Neutrophil (primary cell): ENCODE measurements around the gene RET.
"Not testable (repeated sequence)": the region's sequence is repeated elsewhere in the genome, so short reads cannot be mapped to it uniquely, and the experiment has no call there.

Source experiments
- H3K27ac ChIP-seq: fragments of 200-600 bp; sonication (generic); 2 replicates; pipeline ENCODE4 v1.5.1; 2016; ENCODE audit warnings: mild to moderate bottlenecking, moderate library complexity
- H3K27me3 ChIP-seq: fragments of 200-600 bp; sonication (generic); 2 replicates; pipeline ENCODE4 v1.6.0; 2016; ENCODE audit warnings: mild to moderate bottlenecking
- H3K36me3 ChIP-seq: fragments of 200-600 bp; sonication (generic); 2 replicates; pipeline ENCODE4 v1.5.1; 2017
- H3K4me1 ChIP-seq, 2 experiments: fragments of 200-600 bp in 1 of 2; sonication (generic) in 1 of 2; 1 replicate in 1 of 2; 2 replicates in 1 of 2; pipeline versions ENCODE4 v1.5.1 to v1.6.1; 2013 to 2016; ENCODE audit warnings: low read depth in 1 of 2, low read length in 1 of 2, mild to moderate bottlenecking in 1 of 2, moderate library complexity in 1 of 2; ENCODE audit not compliant: control insufficient read depth in 1 of 2, insufficient read depth in 1 of 2
- H3K4me3 ChIP-seq, 2 experiments: fragments of 200-600 bp in 1 of 2; sonication (generic) in 1 of 2; 1 replicate in 1 of 2; 2 replicates in 1 of 2; pipeline ENCODE4 v1.5.1; 2013 to 2016; ENCODE audit warnings: low read depth in 1 of 2, low read length in 1 of 2, mild to moderate bottlenecking in 1 of 2, moderate library complexity in 1 of 2
- H3K9me3 ChIP-seq: fragments of 200-600 bp; sonication (generic); 2 replicates; pipeline ENCODE4 v1.5.1; 2016
- TF ChIP-seq, protein P1 (sequence below): fragments of 200-600 bp; sonication (generic); IDR thresholded peaks from 2 replicates; pipeline ENCODE4 v1.5.1; 2016; ENCODE audit warnings: antibody characterized with exemption

RET gene

DNA sequence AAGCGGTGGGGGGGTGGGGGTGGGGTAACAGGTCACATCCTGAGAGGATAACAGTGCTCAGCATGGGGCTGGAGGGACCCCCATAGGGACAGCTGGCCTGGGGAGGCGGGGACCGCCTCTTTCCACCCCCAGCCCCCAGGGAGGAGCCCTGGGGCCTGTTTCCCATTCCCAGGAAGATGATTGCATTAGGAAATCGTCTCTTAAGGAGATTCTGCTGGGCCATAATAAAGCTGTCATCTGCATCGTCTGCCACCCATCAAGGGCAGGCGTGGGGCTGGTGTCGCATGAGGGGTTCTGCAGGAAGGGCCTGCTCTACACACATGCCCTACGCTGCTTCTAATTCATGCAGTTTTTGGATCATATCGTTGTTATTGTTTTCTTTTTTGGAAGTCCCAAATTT, 17.2 kb downstream of the RET start:
- H3K27ac ChIP-seq, result no peak overlapping the region
- H3K27me3 ChIP-seq, result peaks cover 8% of the 10 kb centered on the region
- no peaks in the 10 kb centered on the region for H3K36me3 ChIP-seq
- peaks cover 15% of the 10 kb centered on the region in 2 experiments for H3K4me1 ChIP-seq
- TF ChIP-seq, protein P1, sequence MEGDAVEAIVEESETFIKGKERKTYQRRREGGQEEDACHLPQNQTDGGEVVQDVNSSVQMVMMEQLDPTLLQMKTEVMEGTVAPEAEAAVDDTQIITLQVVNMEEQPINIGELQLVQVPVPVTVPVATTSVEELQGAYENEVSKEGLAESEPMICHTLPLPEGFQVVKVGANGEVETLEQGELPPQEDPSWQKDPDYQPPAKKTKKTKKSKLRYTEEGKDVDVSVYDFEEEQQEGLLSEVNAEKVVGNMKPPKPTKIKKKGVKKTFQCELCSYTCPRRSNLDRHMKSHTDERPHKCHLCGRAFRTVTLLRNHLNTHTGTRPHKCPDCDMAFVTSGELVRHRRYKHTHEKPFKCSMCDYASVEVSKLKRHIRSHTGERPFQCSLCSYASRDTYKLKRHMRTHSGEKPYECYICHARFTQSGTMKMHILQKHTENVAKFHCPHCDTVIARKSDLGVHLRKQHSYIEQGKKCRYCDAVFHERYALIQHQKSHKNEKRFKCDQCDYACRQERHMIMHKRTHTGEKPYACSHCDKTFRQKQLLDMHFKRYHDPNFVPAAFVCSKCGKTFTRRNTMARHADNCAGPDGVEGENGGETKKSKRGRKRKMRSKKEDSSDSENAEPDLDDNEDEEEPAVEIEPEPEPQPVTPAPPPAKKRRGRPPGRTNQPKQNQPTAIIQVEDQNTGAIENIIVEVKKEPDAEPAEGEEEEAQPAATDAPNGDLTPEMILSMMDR, result no peak
- no peak overlapping the region for H3K4me3 ChIP-seq
- no peaks in the 10 kb centered on the region for H3K9me3 ChIP-seq

DNA sequence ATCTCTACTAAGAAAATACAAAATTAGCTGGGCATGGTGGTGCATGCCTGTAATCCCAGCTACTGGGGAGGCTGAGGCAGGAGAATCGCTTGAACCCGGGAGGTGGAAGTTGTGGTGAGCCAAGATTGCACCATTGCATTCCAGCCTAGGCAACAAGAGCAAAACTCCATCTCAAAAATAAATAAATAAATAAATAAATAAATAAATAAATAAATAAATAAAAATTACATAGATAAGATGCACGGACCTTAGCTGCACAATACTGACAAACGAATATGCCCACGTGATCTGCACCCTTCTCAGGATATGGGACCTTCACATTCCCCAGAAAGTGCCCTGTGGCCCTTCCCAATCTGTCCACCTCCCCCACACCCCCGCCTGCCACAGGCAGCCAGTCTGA, 22.5 kb downstream of the RET start:
- peaks cover 32% of the 10 kb centered on the region for H3K27me3 ChIP-seq
- not testable (repeated sequence) for H3K4me1 ChIP-seq, H3K27ac ChIP-seq, H3K9me3 ChIP-seq, H3K4me3 ChIP-seq, H3K36me3 ChIP-seq

DNA sequence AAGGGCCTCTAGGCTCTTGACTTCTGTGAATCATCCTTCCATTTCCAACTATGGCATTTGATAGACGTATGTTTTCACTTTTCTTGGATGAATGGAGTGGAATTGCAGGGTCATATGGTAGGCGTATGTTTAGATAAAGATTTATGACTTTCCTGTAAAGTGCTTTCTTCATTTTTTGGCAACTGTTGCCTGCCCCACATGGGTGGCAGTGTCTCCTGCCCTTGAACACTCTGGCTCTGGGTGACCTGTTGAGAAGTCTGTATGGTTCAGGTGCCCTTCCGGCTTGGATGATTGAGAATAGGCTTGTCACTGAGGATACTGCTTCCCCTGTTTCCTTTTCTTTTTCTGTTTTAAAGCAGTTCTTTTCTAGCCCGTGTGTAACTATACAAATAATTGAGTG, 23.1 kb downstream of the RET start:
- H3K27me3 ChIP-seq, result peaks cover 38% of the 10 kb centered on the region
- TF ChIP-seq, protein P1, result no peak

GRCh38 chr10:43100366-43100765, 23.5 kb downstream of the RET start:
- TF ChIP-seq, protein P1, result no peak

More for the DNA sequence above, 23.1 kb downstream of the RET start:
- no peak overlapping the region for H3K4me3 ChIP-seq
- no peaks in the 10 kb centered on the region for H3K9me3 ChIP-seq
- peaks cover 5% of the 10 kb centered on the region in 2 experiments for H3K4me1 ChIP-seq
- no peaks in the 10 kb centered on the region for H3K36me3 ChIP-seq
- H3K27ac ChIP-seq, result no peak overlapping the region

GRCh38 chr10:43102063-43102828, 25.4 kb downstream of the RET start:
- no peak overlapping the region for H3K4me3 ChIP-seq
- H3K36me3 ChIP-seq, result no peaks in the 10 kb centered on the region
- peaks cover 43% of the 10 kb centered on the region for H3K27me3 ChIP-seq
- no peak overlapping the region for H3K27ac ChIP-seq
- TF ChIP-seq, protein P1, result no peak
- peaks cover 20 to 25% of the 10 kb centered on the region in 2 experiments for H3K4me1 ChIP-seq
- no peaks in the 10 kb centered on the region for H3K9me3 ChIP-seq

More at GRCh38 chr10:43100366-43100765, 23.5 kb downstream of the RET start:
- Histone ChIP-seq H3K4me3 (no peak overlapping the region), H3K36me3 (no peaks in the 10 kb centered on the region), H3K27me3 (peaks cover 42% of the 10 kb centered on the region), H3K27ac (no peak overlapping the region), H3K4me1 (peaks cover 9 to 10% of the 10 kb centered on the region in 2 experiments), H3K9me3 (no peaks in the 10 kb centered on the region)
